HepG2 (cell line): ENCODE results near the gene UCN. TPM values are rescaled to one million over a fixed set of nuclear protein-coding genes. Genes with fewer than 3 reads are reported as not detected.
A peak's percentile ranks its signal among the peaks of the same experiment; 100 is the strongest.

Experiments used
- CAMTA2 ChIP-seq: sonication (generic); formaldehyde crosslinking; IDR thresholded peaks from 2 replicates; pipeline ENCODE4 v1.4.0; 2020; ENCODE audit warnings: mild to moderate bottlenecking, missing genetic modification reagents, borderline replicate concordance
- HNRNPL ChIP-seq: fragments of 200-400 bp; formaldehyde crosslinking; IDR thresholded peaks from 2 replicates; pipeline ENCODE4 v1.6.1; 2017; ENCODE audit warnings: mild to moderate bottlenecking, low read depth, low read length
- ONECUT2 ChIP-seq: sonication (generic); formaldehyde crosslinking; IDR thresholded peaks from 2 replicates; pipeline ENCODE4 v1.4.0; 2020; ENCODE audit warnings: missing genetic modification reagents
- PHB2 ChIP-seq: fragments of 450-650 bp; IDR thresholded peaks from 2 replicates; pipeline ENCODE4 v1.6.1; 2018; ENCODE audit not compliant: partially characterized antibody
- POLR2AphosphoS2 ChIP-seq: IDR thresholded peaks from 2 replicates; pipeline ENCODE4 v1.6.1; 2011; ENCODE audit warnings: low read depth, low read length, improper control_type of control experiment
- PREB ChIP-seq: sonication (generic); formaldehyde crosslinking; IDR thresholded peaks from 2 replicates; pipeline ENCODE4 v1.4.0; 2020; ENCODE audit warnings: missing genetic modification reagents
- XBP1 ChIP-seq: sonication (generic); formaldehyde crosslinking; IDR thresholded peaks from 2 replicates; pipeline ENCODE4 v1.5.0; 2020; ENCODE audit warnings: missing genetic modification reagents
- YY1 ChIP-seq: IDR thresholded peaks from 2 replicates; pipeline ENCODE4 v1.6.1; 2011; ENCODE audit warnings: low read length, low read depth, moderate library complexity, mild to moderate bottlenecking; ENCODE audit not compliant: insufficient read depth, insufficient replicate concordance
- ZNF407 ChIP-seq: sonication (generic); formaldehyde crosslinking; IDR thresholded peaks from one replicate; pipeline ENCODE4 v1.5.1; 2020; ENCODE audit warnings: mild to moderate bottlenecking, missing genetic modification reagents; ENCODE audit errors: not compliant biosample characterization
- ZNF501 ChIP-seq: sonication (generic); formaldehyde crosslinking; IDR thresholded peaks from 2 replicates; pipeline ENCODE4 v1.5.1; 2020; ENCODE audit warnings: mild to moderate bottlenecking, moderate library complexity, missing genetic modification reagents
- ZNF766 ChIP-seq: sonication (generic); formaldehyde crosslinking; IDR thresholded peaks from 2 replicates; pipeline ENCODE4 v1.5.0; 2020; ENCODE audit warnings: missing genetic modification reagents, borderline replicate concordance
- ZNF839 ChIP-seq: sonication (generic); formaldehyde crosslinking; IDR thresholded peaks from 2 replicates; pipeline ENCODE4 v1.4.0; 2020; ENCODE audit warnings: missing genetic modification reagents, mild to moderate bottlenecking, borderline replicate concordance
- polyA plus RNA-seq, 8 experiments: library from polyadenylated mRNA; depleted of rRNA in 3 of 8; stranded (reverse) in 7 of 8; unstranded in 1 of 8; fragments of >200 nt; fragmentation: Illumina TruSeq in 4 of 8; extraction: Trizol in 4 of 8; gene quantifications; 2 replicates each; pipeline versions ENCODE4 v1.2.1 to v1.2.3, GENCODE V29; 2011 to 2016; ENCODE audit warnings: low read depth in 4 of 8, missing spikeins in 1 of 8, mixed read lengths in 1 of 8; ENCODE audit not compliant: insufficient read depth in 1 of 8
- total RNA-seq, 5 experiments: library from RNA; depleted of rRNA; stranded (reverse); fragments of >200 nt; fragmentation: Illumina TruSeq; extraction: Trizol; gene quantifications; 2 replicates each; pipeline ENCODE4 v1.2.3, GENCODE V29; 2016; ENCODE audit warnings: low read depth in 1 of 5
- TF ChIP-seq, protein P1 (sequence below): sonication (generic); formaldehyde crosslinking; IDR thresholded peaks from 2 replicates; pipeline ENCODE4 v1.5.1; 2020; ENCODE audit warnings: missing genetic modification reagents, mild to moderate bottlenecking, borderline replicate concordance
- TF ChIP-seq, protein P2 (sequence below): sonication (generic); formaldehyde crosslinking; IDR thresholded peaks from 2 replicates; pipeline ENCODE4 v1.5.1; 2020; ENCODE audit warnings: mild to moderate bottlenecking, missing genetic modification reagents, moderate library complexity

UCN gene
- total and polyA plus RNA-seq, 2 of the 13 experiments (the other 11 are each of a cell fraction or from before 2014, with no cell fraction given): 1.2 to 2.3 TPM

GRCh38 chr2:27322766-27323595, 14.7 kb upstream of the UCN start, which contains the start of gene MPV17 (continued):
- TF ChIP-seq, protein P1, sequence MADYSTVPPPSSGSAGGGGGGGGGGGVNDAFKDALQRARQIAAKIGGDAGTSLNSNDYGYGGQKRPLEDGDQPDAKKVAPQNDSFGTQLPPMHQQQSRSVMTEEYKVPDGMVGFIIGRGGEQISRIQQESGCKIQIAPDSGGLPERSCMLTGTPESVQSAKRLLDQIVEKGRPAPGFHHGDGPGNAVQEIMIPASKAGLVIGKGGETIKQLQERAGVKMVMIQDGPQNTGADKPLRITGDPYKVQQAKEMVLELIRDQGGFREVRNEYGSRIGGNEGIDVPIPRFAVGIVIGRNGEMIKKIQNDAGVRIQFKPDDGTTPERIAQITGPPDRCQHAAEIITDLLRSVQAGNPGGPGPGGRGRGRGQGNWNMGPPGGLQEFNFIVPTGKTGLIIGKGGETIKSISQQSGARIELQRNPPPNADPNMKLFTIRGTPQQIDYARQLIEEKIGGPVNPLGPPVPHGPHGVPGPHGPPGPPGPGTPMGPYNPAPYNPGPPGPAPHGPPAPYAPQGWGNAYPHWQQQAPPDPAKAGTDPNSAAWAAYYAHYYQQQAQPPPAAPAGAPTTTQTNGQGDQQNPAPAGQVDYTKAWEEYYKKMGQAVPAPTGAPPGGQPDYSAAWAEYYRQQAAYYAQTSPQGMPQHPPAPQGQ (CRISPR knock-in tag): no peak; the same call in 1 of the 2 replicates
- TF ChIP-seq ZNF501 (CRISPR knock-in tag): peak; percentile 95
- no peak; the same call in 1 of the 2 replicates for TF ChIP-seq XBP1 (CRISPR knock-in tag)
- TF ChIP-seq ZNF766: peak; percentile 89
- TF ChIP-seq ZNF407 (CRISPR knock-in tag): no peak
- peak; percentile 89 for TF ChIP-seq YY1
- TF ChIP-seq PHB2: no peak
- TF ChIP-seq PREB (CRISPR knock-in tag): peak; percentile 1; the same call in 1 of the 2 replicates
- no peak for TF ChIP-seq ONECUT2 (CRISPR knock-in tag)
- TF ChIP-seq POLR2AphosphoS2: peak; percentile 79; the same call in 1 of the 2 replicates
- TF ChIP-seq ZNF839 (CRISPR knock-in tag): no peak
- peak; percentile 79; the same call in 1 of the 2 replicates for TF ChIP-seq CAMTA2 (CRISPR knock-in tag)
- TF ChIP-seq HNRNPL: peak; percentile 63; the same call in 1 of the 2 replicates
- TF ChIP-seq, protein P2, sequence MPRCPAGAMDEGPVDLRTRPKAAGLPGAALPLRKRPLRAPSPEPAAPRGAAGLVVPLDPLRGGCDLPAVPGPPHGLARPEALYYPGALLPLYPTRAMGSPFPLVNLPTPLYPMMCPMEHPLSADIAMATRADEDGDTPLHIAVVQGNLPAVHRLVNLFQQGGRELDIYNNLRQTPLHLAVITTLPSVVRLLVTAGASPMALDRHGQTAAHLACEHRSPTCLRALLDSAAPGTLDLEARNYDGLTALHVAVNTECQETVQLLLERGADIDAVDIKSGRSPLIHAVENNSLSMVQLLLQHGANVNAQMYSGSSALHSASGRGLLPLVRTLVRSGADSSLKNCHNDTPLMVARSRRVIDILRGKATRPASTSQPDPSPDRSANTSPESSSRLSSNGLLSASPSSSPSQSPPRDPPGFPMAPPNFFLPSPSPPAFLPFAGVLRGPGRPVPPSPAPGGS (CRISPR knock-in tag): no peak
